ENCODE results near the gene RPS27L.
A peak's percentile ranks its signal among the peaks of the same experiment; 100 is the strongest.

RPS27L gene

DNA sequence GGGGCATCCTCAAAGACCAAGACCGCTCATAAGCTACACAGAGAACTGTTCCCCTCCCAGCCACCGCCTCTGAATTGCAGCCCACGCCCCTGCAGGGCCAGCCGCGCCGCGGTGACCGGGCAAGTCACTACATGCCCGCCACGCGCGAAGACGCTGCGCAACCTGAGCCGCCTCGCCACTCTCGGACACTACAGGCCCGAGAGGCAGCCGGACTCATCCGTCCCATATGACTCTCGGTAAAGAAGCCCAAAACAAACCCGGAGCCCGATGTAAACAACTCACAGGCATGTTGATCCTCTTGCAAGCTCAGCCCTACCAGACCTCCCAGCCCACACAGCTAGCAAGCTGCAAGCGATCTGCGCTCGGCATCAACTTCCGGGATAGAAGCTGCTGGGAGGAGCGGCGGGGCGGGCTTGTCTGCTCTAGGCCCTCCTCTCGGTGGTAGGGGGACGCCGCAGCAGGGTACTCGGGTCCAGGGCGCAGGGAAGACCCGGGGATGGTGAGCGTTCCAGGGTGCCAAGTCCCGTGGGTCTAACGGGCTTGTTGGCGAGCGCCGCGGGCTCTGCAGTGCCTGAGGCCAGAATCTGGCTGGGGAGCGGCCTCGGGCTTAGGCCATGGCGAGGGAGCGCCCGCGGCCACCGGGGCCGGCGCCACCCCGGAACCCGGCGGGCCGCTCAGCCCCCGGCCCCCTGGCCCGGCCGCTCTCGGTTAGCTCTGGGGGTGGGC lies at the start of gene RPS27L:
TSS of gene RPS27L (minus strand) at position 360 of the 726 bp plus-strand sequence. CDS start at position 288, 72 bp downstream.
- peak; percentile 79 for DNase-seq (ENCODE audit: extremely low read depth, low read depth)
- TF ChIP-seq, protein P1, sequence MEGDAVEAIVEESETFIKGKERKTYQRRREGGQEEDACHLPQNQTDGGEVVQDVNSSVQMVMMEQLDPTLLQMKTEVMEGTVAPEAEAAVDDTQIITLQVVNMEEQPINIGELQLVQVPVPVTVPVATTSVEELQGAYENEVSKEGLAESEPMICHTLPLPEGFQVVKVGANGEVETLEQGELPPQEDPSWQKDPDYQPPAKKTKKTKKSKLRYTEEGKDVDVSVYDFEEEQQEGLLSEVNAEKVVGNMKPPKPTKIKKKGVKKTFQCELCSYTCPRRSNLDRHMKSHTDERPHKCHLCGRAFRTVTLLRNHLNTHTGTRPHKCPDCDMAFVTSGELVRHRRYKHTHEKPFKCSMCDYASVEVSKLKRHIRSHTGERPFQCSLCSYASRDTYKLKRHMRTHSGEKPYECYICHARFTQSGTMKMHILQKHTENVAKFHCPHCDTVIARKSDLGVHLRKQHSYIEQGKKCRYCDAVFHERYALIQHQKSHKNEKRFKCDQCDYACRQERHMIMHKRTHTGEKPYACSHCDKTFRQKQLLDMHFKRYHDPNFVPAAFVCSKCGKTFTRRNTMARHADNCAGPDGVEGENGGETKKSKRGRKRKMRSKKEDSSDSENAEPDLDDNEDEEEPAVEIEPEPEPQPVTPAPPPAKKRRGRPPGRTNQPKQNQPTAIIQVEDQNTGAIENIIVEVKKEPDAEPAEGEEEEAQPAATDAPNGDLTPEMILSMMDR (IDR thresholded peaks at IDR 0.05; ENCODE audit: low read depth, low read length, missing control alignments) = no peak
- peak within 1 kb of the TSS; percentile 82 for H3K4me3 ChIP-seq (replicated peaks; ENCODE audit: low read depth, low read length)

DNA sequence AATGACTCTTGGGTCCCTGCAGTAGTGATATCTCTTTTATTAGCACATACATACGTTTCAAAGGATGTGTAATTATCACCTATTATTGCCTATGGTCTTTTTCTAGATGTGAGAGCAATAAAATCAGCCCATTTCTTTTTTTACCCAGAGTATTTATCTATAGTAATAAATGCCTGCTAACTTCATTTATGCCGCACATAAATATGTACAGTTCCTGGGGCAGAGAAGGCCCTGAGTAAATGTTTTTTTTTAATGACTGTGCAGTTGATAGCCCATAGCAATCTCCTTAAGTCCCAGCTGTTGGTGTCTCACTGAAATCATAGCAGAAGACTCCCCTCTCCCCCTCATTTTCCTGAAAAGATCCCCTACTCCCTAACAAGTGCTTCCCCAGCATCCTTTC lies 48.8 kb upstream of the RPS27L start:
- no peak for DNase-seq (ENCODE audit: extremely low read depth, low read depth)
- no peak overlapping the region for H3K4me3 ChIP-seq (replicated peaks; ENCODE audit: low read depth, low read length)
- TF ChIP-seq, protein P1 (IDR thresholded peaks at IDR 0.05; ENCODE audit: low read depth, low read length, missing control alignments) = no peak

DNA sequence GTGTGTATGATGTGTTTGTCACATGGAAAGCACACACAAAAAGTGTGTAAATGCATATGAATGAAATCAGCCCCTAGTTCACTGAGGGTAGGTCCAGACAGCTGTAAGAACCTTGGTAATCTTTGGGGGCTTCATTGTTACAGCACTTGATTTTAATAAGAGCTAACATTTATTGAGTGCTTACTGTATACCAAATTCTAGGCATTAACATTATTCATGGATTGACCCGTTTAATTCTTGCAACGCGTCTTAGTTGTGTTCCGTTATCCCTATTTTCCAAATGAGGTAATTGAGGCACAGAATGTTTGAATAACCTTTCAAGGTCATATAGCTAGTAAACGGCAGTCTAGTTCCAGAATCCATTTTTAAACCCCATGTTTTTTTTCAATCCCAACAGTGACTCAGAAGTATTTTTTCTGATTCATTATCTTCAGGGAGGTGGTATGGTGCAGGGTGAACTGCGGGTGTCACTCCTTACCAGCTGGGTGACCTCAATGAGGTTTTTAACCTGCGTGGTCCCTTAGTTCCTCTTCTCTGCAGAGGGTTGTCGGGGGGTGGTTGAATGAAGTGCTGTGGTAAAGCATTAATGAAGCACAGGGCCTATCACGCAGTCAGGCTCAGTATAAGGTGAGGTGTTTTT lies 46.3 kb upstream of the RPS27L start:
- H3K4me3 ChIP-seq (replicated peaks; ENCODE audit: low read depth, low read length) = no peak overlapping the region
- DNase-seq (ENCODE audit: extremely low read depth, low read depth) = no peak
- TF ChIP-seq, protein P1 (IDR thresholded peaks at IDR 0.05; ENCODE audit: low read depth, low read length, missing control alignments) = no peak

DNA sequence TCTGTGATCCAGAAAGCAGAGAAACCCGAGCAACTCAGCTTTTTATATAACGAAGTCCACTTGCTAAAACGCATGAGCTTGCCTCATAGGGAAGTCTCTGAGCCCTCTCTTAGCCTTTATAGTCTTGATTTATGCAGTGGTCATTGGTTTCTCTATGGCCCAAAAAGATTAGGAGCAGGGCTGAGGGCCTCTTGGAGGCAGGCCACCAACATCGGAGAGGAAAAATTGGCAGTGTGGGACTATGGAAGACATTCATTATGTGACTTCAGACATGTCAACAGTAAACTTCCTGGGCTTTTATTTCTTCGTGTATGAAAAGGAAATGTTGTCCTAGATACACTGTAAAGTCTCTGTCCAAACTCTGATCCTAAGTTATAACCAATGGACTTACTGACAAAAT lies 45.6 kb upstream of the RPS27L start:
- DNase-seq (ENCODE audit: extremely low read depth, low read depth) = no peak

DNA sequence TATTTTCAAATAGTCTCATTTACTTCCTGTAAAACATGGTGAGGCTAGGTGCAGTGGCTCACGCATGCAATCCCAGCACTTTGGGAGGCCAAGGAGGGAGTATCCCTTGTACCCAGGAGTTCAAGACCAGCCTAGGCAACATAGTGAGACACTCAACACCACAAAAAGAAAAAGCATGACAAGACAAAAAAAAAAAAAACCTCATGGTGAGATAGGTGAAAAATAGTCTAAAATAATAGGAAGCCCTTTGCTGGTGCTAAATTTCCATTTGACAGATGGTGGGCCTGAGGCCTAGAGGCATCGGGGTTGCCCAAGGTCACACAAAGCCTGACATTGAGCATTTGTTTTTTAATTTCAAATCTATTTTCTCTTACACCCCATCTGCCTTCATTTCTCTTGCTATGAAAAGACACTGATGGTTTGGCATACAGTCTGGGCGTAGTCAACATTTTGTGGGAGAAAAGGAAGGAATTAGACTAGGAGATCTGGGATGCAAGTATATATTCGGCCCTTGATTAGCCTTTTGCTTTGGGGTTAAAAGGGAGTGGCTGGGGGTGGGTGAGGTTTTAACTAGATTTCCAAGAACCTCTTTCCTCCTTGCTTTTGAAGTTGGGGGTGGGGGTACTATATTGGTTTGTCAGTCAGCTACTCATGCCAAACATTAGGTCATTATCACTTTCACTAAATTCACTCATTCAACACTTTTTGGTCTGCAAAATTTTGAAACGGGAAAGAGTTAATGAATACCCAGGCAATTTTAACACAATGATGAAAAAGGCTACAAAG lies 43.4 kb upstream of the RPS27L start:
- H3K4me3 ChIP-seq (replicated peaks; ENCODE audit: low read depth, low read length) = no peak overlapping the region
- TF ChIP-seq, protein P1 (IDR thresholded peaks at IDR 0.05; ENCODE audit: low read depth, low read length, missing control alignments) = no peak
- DNase-seq (ENCODE audit: extremely low read depth, low read depth) = no peak

More for the DNA sequence above, 45.6 kb upstream of the RPS27L start:
- no peak overlapping the region for H3K4me3 ChIP-seq (replicated peaks; ENCODE audit: low read depth, low read length)
- TF ChIP-seq, protein P1 (IDR thresholded peaks at IDR 0.05; ENCODE audit: low read depth, low read length, missing control alignments) = no peak

DNA sequence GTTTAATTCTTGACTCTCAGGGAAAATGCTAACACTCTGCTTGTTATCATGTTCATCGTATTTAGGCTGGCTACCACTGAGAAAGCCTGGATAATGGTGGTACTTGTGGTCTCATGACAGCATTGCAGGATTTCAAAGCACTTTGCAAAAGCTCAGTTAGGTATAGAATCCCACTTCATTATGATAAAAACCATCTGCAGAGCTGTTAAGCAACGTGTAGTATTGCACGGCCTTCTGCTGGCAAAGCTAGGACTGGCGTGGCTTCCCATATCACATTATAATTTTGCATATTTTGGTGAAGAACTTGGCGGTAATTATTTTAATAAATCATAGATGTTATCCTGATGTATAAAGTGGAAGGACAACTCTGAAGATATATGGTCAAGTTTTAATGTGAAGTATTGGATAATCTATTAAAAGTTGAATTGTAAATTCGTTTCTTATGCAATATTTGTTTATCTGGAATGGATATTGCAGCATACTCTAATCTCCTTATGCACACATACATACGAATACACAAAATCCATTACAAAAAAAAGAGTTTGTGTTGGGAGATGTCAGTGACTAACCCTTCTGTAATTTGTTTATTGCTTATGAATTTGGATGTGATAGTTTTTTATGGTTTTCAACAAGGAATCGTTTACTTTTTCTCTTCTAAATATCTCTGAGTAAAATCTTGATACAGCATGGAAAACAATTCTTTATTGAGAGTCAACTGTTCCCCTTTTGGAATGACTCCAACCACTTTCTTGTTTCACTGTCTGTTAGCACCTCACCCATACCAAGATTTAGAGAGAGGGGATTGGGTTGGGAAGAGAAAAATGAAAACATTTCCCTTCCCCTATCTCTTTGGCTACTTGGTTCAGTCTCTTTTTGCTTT lies 41.3 kb upstream of the RPS27L start:
- DNase-seq (ENCODE audit: extremely low read depth, low read depth) = no peak
- no peak overlapping the region for H3K4me3 ChIP-seq (replicated peaks; ENCODE audit: low read depth, low read length)
- TF ChIP-seq, protein P1 (IDR thresholded peaks at IDR 0.05; ENCODE audit: low read depth, low read length, missing control alignments) = no peak

Data from HFF-Myc (cell line).